Daoy (cell line): ENCODE results near the gene CADM1. TPM values are rescaled to one million over a fixed set of nuclear protein-coding genes. Genes with fewer than 3 reads are reported as not detected.

ENCODE experiments used
- DNase-seq: peaks from one replicate; pipeline ENCODE4 v3.0.0-alpha.2; 2015; ENCODE audit warnings: low read depth
- total RNA-seq: library from RNA; depleted of rRNA; stranded (reverse); fragments of >200 nt; shearing (Covaris generic); gene quantifications from 2 replicates; pipeline ENCODE4 v1.2.3, GENCODE V29; 2014

CADM1 gene
- total RNA-seq, 1 experiment from 2014 or later: 91.4 TPM

DNA sequence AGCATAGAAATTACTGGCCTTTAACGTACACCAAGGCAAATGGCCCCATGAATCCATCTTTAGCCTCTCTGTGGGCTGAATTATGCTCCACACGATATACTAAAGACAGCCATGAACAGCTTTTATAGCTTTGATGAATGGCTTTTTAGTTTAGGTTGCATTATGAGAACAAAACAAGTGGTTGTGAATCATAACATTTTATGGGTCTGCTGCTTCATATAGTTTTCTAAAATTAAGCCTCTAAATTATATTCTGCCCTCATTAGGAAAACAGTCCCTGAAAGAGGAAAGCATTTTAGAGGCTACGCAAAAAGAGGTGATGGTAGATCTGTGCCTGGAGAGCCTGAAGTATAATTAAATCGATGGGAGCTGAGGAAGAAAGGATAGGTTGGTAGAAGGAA, 221.3 kb downstream of the CADM1 start:
- DNase-seq: no peak

GRCh38 chr11:115280775-115281174, 223.4 kb downstream of the CADM1 start:
- DNase-seq: no peak

DNA sequence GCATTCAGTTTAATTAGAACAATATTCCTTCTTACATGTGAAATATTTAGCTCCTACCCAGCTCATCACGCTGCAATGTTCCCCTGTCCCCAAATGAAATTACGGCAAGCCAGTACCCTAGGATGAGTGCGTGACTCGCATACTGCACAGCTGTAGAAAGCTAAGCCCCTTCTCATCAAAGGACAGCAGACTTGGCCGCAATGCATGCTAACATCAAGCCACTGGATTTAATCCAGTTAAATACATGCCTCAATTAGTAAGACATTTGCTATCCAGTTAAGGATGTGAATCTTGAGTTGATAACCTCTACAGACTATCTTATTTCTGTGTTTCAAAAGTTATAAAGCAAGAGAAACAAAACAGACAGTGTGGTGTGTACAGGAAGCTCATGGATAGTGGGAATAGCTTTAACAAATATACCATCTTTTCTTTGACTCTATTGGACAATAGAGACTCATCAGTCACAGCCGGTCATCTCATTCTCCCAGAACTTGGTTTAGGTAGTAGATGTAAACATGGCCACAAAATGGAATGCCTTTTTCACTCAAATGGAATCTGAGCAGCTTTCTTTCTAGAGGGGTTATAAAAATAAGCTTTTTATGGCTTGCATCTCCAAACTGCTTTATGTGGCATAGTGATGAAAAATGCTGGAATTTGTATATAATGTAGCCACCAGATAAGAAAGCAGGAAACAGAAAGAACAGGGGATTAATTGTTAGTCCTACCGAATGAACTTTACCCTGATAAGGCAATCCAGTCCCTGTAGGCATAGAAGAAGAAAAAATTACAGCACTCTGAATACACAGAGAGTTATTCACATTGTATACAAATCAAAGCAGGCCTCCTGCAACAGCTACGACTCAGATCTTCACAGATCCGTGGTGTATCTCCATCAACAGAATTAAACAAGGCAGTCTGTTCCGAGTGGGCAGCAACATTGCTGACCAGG, 224.1 kb downstream of the CADM1 start:
- DNase-seq: peak; percentile 7

GRCh38 chr11:115276799-115277198, 227.4 kb downstream of the CADM1 start:
- no peak for DNase-seq

DNA sequence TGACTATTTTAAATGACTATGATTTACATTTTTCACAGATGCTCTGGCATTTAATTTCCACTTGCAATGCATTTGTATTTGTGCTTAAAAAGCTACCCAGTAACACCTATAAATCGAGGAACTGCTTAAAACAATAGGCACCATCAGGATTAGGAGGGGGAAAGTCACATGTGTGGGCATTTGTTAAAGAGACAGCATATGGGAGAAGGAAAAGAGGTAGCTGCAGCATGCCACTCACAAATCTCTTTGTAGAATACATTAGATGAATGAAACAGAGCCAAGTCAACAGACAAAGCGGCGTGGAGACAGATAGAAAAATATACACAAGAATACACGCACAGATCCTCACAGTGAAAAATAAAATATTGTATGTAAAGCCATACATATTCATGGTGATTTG, 228.0 kb downstream of the CADM1 start:
- no peak for DNase-seq

GRCh38 chr11:115275045-115275444, 229.2 kb downstream of the CADM1 start:
- no peak for DNase-seq

- no peak for DNase-seq
Observed at GRCh38 chr11:115272925-115273324, 231.3 kb downstream of the CADM1 start.

DNA sequence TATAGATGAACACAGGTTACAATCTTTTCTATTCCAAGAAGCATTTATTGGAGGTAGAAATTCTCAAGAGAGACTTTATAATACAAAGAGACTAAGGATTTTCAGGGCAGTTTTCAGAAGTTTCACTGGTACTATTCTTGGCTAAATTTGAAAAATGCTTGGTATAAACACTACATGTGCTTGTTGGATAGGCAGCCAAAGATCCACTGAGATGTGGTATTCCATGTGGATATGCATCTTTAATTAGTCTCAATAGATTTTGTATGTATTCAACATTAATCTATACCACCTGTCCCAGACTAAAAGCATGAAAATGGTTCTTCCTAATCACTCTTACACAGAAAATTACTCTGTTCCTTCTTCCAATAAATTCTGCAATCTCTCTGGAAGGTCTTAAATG, 232.6 kb downstream of the CADM1 start:
- no peak for DNase-seq

GRCh38 chr11:115269191-115269950, 234.8 kb downstream of the CADM1 start:
- DNase-seq: no peak

GRCh38 chr11:115267871-115268270, 236.3 kb downstream of the CADM1 start:
- peak; percentile 6 for DNase-seq

GRCh38 chr11:115267238-115267781, 236.9 kb downstream of the CADM1 start:
- DNase-seq: no peak

DNA sequence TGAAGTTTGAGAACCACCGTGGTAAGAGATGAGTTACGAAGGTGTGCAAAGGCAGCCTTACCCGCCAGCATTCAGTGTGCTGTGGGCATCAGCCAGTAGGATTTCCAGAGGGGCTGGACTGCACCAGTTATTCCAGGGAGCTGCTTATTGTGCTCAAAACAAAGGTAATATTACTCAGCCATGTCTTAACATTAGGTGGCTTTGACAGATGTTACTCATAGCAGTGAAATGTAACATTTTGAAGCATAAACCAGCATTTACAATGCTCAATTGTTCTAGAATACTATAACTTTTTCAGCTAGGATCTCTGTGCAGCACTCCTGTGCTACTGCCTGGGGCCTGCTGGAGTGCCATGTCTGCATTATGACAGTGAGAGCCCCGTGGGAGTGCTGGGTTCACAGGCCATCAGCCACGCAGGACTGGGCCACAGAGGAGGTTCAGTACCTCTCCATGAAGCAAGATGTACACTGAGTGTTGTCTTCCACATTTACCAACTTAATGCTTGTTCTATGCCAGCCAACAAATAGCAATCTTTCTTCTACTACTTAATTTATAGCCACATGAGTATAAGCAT, 238.1 kb downstream of the CADM1 start:
- DNase-seq: no peak

GRCh38 chr11:115263799-115264656, 240.2 kb downstream of the CADM1 start:
- no peak for DNase-seq

DNA sequence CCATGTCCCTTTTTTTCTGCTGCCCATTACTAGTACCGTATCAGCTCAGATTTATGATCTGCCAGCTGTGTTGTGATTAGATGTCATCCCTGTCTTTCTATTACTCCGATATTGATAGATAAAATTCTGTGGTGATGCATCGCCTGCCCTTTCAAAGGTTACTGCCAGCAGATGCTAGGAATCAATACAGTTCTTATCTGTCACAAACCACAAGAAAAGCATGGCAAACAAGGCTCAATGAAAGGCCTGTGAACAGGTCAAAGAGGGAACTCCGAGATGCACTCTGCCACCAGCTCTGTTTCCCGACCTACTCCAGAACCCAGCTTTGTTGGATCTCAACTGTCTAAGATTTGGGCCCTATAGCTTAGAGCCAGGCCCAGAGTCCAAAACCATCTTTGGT, 246.0 kb downstream of the CADM1 start:
- DNase-seq: no peak

DNA sequence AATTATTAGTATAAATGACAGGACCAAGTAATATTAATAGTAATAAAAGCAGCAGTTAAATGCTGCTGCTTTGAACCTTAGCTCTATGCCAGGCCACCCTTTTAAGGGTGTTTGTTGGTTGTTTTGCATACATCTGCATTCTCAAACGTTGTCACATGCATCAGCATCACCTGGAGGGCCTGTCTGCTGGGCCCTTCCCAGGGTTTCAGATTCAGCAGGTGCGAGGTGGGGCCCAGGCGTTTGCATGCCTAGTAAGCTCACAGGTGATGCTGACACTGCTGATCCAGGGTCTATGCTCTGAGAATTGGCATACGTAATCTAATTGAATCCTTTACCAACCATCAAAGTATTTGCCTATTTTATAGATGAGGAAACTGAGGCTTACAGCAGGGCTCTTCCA, 246.5 kb downstream of the CADM1 start:
- DNase-seq: no peak

GRCh38 chr11:115257270-115257669, 246.9 kb downstream of the CADM1 start:
- DNase-seq: no peak

DNA sequence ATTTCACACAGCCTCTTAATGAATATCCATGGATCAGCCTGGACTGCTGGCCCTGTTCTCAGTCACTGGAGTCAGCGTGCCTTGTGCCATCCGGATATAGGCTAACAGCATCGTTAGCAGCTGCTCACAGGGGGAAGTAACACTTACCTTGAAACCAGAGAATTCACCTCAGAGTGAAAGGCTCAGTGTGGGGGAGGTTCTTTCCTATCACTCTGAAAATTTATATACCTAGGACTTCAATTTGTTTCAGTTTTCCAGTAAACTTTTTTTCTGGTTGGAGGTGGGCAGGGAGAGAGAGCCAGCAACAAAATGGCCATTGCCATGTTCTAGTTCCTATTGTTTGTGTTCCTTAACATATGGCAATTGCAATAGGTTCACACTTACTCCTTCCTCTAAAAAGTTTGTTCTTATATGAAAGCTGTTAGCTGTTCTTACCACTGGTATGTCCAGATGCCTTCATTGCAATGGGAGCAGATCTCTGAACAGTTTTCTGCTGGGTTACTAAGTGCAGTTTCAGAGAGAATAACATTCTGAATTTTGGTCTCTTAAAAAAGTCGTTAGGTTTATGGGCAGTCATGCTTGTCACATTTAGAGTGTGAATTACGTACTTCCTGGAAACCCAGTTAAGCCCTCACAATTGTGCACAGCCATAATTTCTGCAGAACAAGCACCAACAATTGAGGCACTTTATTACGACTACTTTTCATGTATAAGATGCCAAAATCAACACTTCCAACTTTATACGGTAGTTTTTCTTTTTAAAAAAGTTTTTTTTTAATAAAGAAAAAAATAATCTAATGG, 247.6 kb downstream of the CADM1 start:
- no peak for DNase-seq

DNA sequence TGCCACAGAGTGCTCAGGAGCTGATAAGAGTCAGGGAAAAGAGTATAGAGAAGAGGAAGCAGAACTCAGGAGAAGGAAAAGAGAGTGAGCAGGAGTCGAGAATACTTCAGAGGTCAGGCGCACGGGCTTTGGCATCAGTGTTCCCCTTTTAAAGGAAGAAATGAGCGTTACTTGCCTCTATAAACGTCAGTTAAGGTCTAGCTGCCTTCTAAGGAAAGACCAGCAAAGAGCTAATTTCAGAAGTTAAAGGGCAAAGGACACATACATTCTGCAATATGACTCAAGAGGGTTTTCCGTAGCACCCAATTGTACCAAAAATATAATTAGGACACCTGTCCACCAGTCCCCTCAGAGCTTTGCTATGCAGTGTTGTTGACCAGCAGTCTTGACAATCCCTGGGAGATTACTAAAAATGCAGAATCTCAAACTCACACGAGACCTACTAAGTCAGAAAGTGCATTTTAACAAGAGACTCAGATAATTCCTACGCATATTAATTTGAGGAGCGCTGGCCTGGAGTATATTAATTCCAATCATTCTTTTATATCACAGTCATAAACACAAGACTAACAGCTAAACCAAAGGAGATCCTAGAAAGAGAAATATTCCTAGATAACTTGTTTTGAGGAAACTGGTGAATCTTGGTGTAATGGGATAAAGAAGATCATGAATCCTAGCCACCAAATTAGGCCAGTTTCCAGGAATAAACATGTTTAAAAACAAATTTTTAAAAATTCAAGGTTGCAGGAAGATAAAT, 249.0 kb downstream of the CADM1 start:
- DNase-seq: no peak

GRCh38 chr11:115251126-115251525, 253.1 kb downstream of the CADM1 start:
- no peak for DNase-seq
